ENCODE results near the gene C1orf198.

Gene C1orf198

GRCh38 chr1:230827081-230827681, 41.1 kb downstream of the C1orf198 start:
- Histone ChIP-seq H3K27me3 (ENCODE audit: insufficient read depth, low read length, poor library complexity) (no peaks in the 10 kb centered on the region), H3K56ac (ENCODE audit: low read length) (no peak overlapping the region), H4K5ac (ENCODE audit: low read length) (no peak overlapping the region), H3K79me2 (ENCODE audit: control insufficient read depth, insufficient read depth, low read length) (no peaks in the 10 kb centered on the region), H3K4ac (ENCODE audit: low read depth, low read length) (no peak overlapping the region), H3K9ac (ENCODE audit: low read length) (no peak overlapping the region), H3K23ac (ENCODE audit: low read length) (no peak overlapping the region), H3K36me3 (ENCODE audit: control insufficient read depth, insufficient read depth, low read length) (no peaks in the 10 kb centered on the region), H3K4me2 (ENCODE audit: low read length) (no peak overlapping the region), H4K8ac (ENCODE audit: low read depth, low read length) (no peak overlapping the region), H2BK120ac (ENCODE audit: low read depth, low read length) (no peak overlapping the region), H2BK15ac (replicated peaks; ENCODE audit: low read depth) (no peak overlapping the region), H3K18ac (ENCODE audit: low read length) (no peak overlapping the region), H3K4me3 (ENCODE audit: low read length) (no peak overlapping the region), H3K4me1 (ENCODE audit: control insufficient read depth, low read depth, low read length) (no peaks in the 10 kb centered on the region), H3K79me1 (ENCODE audit: low read length) (no peaks in the 10 kb centered on the region), H2BK5ac (ENCODE audit: low read length) (no peak overlapping the region), H2AK5ac (ENCODE audit: low read length) (no peak overlapping the region), H3K27ac (ENCODE audit: low read depth, low read length) (no peak overlapping the region)
- WGBS (ENCODE audit: extremely low coverage, insufficient coverage, low lambda C conversion rate), result no CpG with 5 or more reads among the region's 7 CpGs
- no peak for DNase-seq

- H4K8ac ChIP-seq (ENCODE audit: low read depth, low read length), result no peak overlapping the region
- no peak overlapping the region for H3K4ac ChIP-seq (ENCODE audit: low read depth, low read length)
- H3K9ac ChIP-seq (ENCODE audit: low read length), result no peak overlapping the region
- H3K23ac ChIP-seq (ENCODE audit: low read length), result no peak overlapping the region
- WGBS (ENCODE audit: extremely low coverage, insufficient coverage, low lambda C conversion rate), result no CpG with 5 or more reads among the region's 9 CpGs
- no peak overlapping the region for H3K4me2 ChIP-seq (ENCODE audit: low read length)
- H4K5ac ChIP-seq (ENCODE audit: low read length), result no peak overlapping the region
- H2BK120ac ChIP-seq (ENCODE audit: low read depth, low read length), result no peak overlapping the region
- H3K36me3 ChIP-seq (ENCODE audit: control insufficient read depth, insufficient read depth, low read length), result no peaks in the 10 kb centered on the region
- H3K79me2 ChIP-seq (ENCODE audit: control insufficient read depth, insufficient read depth, low read length), result no peaks in the 10 kb centered on the region
- DNase-seq, result no peak
- no peak overlapping the region for H2AK5ac ChIP-seq (ENCODE audit: low read length)
- no peak overlapping the region for H3K18ac ChIP-seq (ENCODE audit: low read length)
- H3K79me1 ChIP-seq (ENCODE audit: low read length), result no peaks in the 10 kb centered on the region
- H3K27ac ChIP-seq (ENCODE audit: low read depth, low read length), result no peak overlapping the region
- no peak overlapping the region for H3K4me3 ChIP-seq (ENCODE audit: low read length)
- no peak overlapping the region for H2BK5ac ChIP-seq (ENCODE audit: low read length)
- H3K27me3 ChIP-seq (ENCODE audit: insufficient read depth, low read length, poor library complexity), result no peaks in the 10 kb centered on the region
- no peak overlapping the region for H2BK15ac ChIP-seq (replicated peaks; ENCODE audit: low read depth)
- no peaks in the 10 kb centered on the region for H3K4me1 ChIP-seq (ENCODE audit: control insufficient read depth, low read depth, low read length)
- no peak overlapping the region for H3K56ac ChIP-seq (ENCODE audit: low read length)
Observed at GRCh38 chr1:230826166-230826875, 42.0 kb downstream of the C1orf198 start.

- Histone ChIP-seq H3K23ac (ENCODE audit: low read length) (no peak overlapping the region), H3K4me1 (ENCODE audit: control insufficient read depth, low read depth, low read length) (no peaks in the 10 kb centered on the region), H2BK120ac (ENCODE audit: low read depth, low read length) (no peak overlapping the region), H3K4me3 (ENCODE audit: low read length) (no peak overlapping the region), H4K5ac (ENCODE audit: low read length) (no peak overlapping the region), H3K27me3 (ENCODE audit: insufficient read depth, low read length, poor library complexity) (no peaks in the 10 kb centered on the region), H3K4me2 (ENCODE audit: low read length) (no peak overlapping the region), H3K18ac (ENCODE audit: low read length) (no peak overlapping the region), H3K36me3 (ENCODE audit: control insufficient read depth, insufficient read depth, low read length) (no peaks in the 10 kb centered on the region), H3K56ac (ENCODE audit: low read length) (no peak overlapping the region), H2AK5ac (ENCODE audit: low read length) (no peak overlapping the region), H3K79me2 (ENCODE audit: control insufficient read depth, insufficient read depth, low read length) (no peaks in the 10 kb centered on the region), H3K9ac (ENCODE audit: low read length) (no peak overlapping the region), H3K79me1 (ENCODE audit: low read length) (no peaks in the 10 kb centered on the region), H4K8ac (ENCODE audit: low read depth, low read length) (no peak overlapping the region), H2BK5ac (ENCODE audit: low read length) (no peak overlapping the region), H3K4ac (ENCODE audit: low read depth, low read length) (no peak overlapping the region), H3K27ac (ENCODE audit: low read depth, low read length) (no peak overlapping the region), H2BK15ac (replicated peaks; ENCODE audit: low read depth) (no peak overlapping the region)
- DNase-seq, result no peak
- no CpG with 5 or more reads among the region's 3 CpGs for WGBS (ENCODE audit: extremely low coverage, insufficient coverage, low lambda C conversion rate)
Observed at GRCh38 chr1:230825761-230826160, 42.6 kb downstream of the C1orf198 start.

- H3K4ac ChIP-seq (ENCODE audit: low read depth, low read length), result no peak overlapping the region
Observed at GRCh38 chr1:230824919-230825721, 43.2 kb downstream of the C1orf198 start.

GRCh38 chr1:230824551-230824918, 43.8 kb downstream of the C1orf198 start:
- no peak overlapping the region for H2BK5ac ChIP-seq (ENCODE audit: low read length)
- no peaks in the 10 kb centered on the region for H3K79me2 ChIP-seq (ENCODE audit: control insufficient read depth, insufficient read depth, low read length)
- no peak for DNase-seq
- no peaks in the 10 kb centered on the region for H3K36me3 ChIP-seq (ENCODE audit: control insufficient read depth, insufficient read depth, low read length)
- H3K27me3 ChIP-seq (ENCODE audit: insufficient read depth, low read length, poor library complexity), result no peaks in the 10 kb centered on the region
- no peak overlapping the region for H3K27ac ChIP-seq (ENCODE audit: low read depth, low read length)
- no peaks in the 10 kb centered on the region for H3K79me1 ChIP-seq (ENCODE audit: low read length)
- H3K4me2 ChIP-seq (ENCODE audit: low read length), result no peak overlapping the region
- no CpG with 5 or more reads among the region's 4 CpGs for WGBS (ENCODE audit: extremely low coverage, insufficient coverage, low lambda C conversion rate)
- no peak overlapping the region for H4K8ac ChIP-seq (ENCODE audit: low read depth, low read length)
- no peak overlapping the region for H3K4ac ChIP-seq (ENCODE audit: low read depth, low read length)
- no peak overlapping the region for H2AK5ac ChIP-seq (ENCODE audit: low read length)
- H3K56ac ChIP-seq (ENCODE audit: low read length), result no peak overlapping the region
- no peak overlapping the region for H3K23ac ChIP-seq (ENCODE audit: low read length)
- no peak overlapping the region for H4K5ac ChIP-seq (ENCODE audit: low read length)
- H2BK15ac ChIP-seq (replicated peaks; ENCODE audit: low read depth), result no peak overlapping the region
- no peak overlapping the region for H3K9ac ChIP-seq (ENCODE audit: low read length)
- no peak overlapping the region for H3K4me3 ChIP-seq (ENCODE audit: low read length)
- no peak overlapping the region for H2BK120ac ChIP-seq (ENCODE audit: low read depth, low read length)
- H3K18ac ChIP-seq (ENCODE audit: low read length), result no peak overlapping the region
- no peaks in the 10 kb centered on the region for H3K4me1 ChIP-seq (ENCODE audit: control insufficient read depth, low read depth, low read length)

More at GRCh38 chr1:230824919-230825721, 43.2 kb downstream of the C1orf198 start:
- H2AK5ac ChIP-seq (ENCODE audit: low read length), result no peak overlapping the region
- no peak overlapping the region for H3K4me3 ChIP-seq (ENCODE audit: low read length)
- H3K4me2 ChIP-seq (ENCODE audit: low read length), result no peak overlapping the region
- no peak overlapping the region for H2BK120ac ChIP-seq (ENCODE audit: low read depth, low read length)
- DNase-seq, result peak; percentile 21
- no peaks in the 10 kb centered on the region for H3K4me1 ChIP-seq (ENCODE audit: control insufficient read depth, low read depth, low read length)
- no CpG with 5 or more reads among the region's 11 CpGs for WGBS (ENCODE audit: extremely low coverage, insufficient coverage, low lambda C conversion rate)
- no peaks in the 10 kb centered on the region for H3K79me2 ChIP-seq (ENCODE audit: control insufficient read depth, insufficient read depth, low read length)
- H4K5ac ChIP-seq (ENCODE audit: low read length), result no peak overlapping the region
- no peak overlapping the region for H3K56ac ChIP-seq (ENCODE audit: low read length)
- no peak overlapping the region for H3K27ac ChIP-seq (ENCODE audit: low read depth, low read length)
- H3K23ac ChIP-seq (ENCODE audit: low read length), result no peak overlapping the region
- H3K9ac ChIP-seq (ENCODE audit: low read length), result no peak overlapping the region
- no peak overlapping the region for H4K8ac ChIP-seq (ENCODE audit: low read depth, low read length)
- H3K18ac ChIP-seq (ENCODE audit: low read length), result no peak overlapping the region
- H2BK15ac ChIP-seq (replicated peaks; ENCODE audit: low read depth), result no peak overlapping the region
- H3K79me1 ChIP-seq (ENCODE audit: low read length), result no peaks in the 10 kb centered on the region
- no peaks in the 10 kb centered on the region for H3K36me3 ChIP-seq (ENCODE audit: control insufficient read depth, insufficient read depth, low read length)
- no peaks in the 10 kb centered on the region for H3K27me3 ChIP-seq (ENCODE audit: insufficient read depth, low read length, poor library complexity)
- no peak overlapping the region for H2BK5ac ChIP-seq (ENCODE audit: low read length)

Data from mesendoderm (in vitro differentiated cells).